CD4-positive, alpha-beta T cell treated with Interleukin-15 for 4 hours (primary cell): ENCODE data around the gene DSE.

ENCODE experiments used
- DNase-seq: peaks from one replicate; pipeline ENCODE4 v3.0.0-alpha.2; 2020; ENCODE audit warnings: low spot score

The DSE gene

GRCh38 chr6:116387374-116387773 is 16.6 kb downstream of the DSE start:
- no peak for DNase-seq

GRCh38 chr6:116388924-116389323 is 18.2 kb downstream of the DSE start:
- DNase-seq, result no peak

GRCh38 chr6:116389357-116389756 is 18.6 kb downstream of the DSE start:
- DNase-seq, result no peak

- no peak for DNase-seq
Observed at GRCh38 chr6:116390581-116390980, 19.8 kb downstream of the DSE start.

GRCh38 chr6:116392132-116393013 is 21.6 kb downstream of the DSE start:
- DNase-seq, result peak; percentile 41

- no peak for DNase-seq
Observed at GRCh38 chr6:116393430-116393829, 22.7 kb downstream of the DSE start.

DNA sequence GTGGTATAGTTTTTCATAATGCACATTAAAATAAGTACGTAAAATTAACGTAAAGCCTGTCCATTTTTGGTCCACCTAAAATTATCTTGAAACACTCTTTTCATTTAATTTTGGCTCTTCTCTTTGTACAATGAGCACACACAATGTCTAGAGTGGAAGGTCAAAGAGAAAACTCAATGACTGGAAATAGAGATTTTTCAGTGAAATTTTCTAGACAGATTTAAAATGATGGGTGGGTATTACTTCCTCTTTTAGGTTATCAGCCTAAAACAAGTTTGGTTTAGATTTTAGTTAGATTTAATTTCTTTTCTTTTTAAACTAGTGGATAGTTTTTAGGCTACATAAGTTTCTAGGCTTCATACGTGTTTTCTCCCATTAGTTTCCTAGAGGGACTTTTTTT is 24.9 kb downstream of the DSE start:
- DNase-seq, result no peak

- DNase-seq, result no peak
Observed at GRCh38 chr6:116396441-116396840, 25.7 kb downstream of the DSE start.

- no peak for DNase-seq
Observed at GRCh38 chr6:116397914-116398313, 27.2 kb downstream of the DSE start.

- no peak for DNase-seq
Observed at GRCh38 chr6:116398316-116399010, 27.7 kb downstream of the DSE start.

DNA sequence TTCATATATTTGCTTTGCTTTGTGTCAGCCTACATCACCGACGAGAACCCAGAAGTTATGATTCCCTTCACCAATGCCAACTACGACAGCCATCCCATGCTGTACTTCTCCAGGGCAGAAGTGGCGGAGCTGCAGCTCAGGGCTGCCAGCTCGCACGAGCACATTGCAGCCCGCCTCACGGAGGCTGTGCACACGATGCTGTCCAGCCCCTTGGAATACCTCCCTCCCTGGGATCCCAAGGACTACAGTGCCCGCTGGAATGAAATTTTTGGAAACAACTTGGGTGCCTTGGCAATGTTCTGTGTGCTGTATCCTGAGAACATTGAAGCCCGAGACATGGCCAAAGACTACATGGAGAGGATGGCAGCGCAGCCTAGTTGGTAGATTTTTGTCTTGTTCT is 28.5 kb downstream of the DSE start:
- no peak for DNase-seq

- DNase-seq, result no peak
Observed at GRCh38 chr6:116400328-116400727, 29.6 kb downstream of the DSE start.

DNA sequence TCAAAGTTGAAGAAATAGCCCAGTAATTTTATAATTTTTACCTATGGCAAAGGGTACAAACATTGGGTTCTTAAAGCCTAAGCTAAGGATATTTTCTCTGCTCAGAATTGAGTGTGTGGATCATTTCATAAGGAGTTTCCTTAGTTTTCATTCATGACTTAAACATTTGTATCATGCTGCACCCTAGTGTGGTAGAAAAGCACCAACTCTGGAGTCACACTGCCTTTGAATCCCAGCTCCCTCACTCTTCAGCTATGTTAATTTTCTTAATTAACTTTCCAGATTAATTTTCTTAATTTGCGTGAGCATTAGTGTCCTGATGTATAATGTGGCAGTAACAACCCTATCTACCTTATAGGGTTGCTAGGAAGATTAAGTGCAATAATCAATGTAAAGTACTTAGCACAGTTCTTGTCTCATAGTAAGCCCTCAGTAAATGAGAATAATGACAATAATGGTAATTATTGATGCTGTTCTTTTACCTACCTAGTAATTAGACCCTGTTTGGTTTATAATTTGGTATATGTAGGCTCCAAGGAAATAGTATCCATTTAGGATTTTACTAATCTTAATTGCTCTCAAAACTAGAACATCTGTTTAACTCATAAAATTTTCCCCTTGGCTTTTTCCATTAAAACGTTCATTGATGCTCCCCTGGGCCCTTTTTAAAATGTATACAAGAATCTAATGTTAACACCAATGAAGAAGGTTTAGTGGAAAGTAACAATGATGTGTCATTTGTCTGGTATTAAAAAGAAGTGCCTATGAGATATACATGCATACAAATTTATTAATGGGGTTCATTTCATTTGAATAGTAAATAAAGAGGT is 31.6 kb downstream of the DSE start:
- no peak for DNase-seq

GRCh38 chr6:116403205-116403604 is 32.5 kb downstream of the DSE start:
- no peak for DNase-seq

DNA sequence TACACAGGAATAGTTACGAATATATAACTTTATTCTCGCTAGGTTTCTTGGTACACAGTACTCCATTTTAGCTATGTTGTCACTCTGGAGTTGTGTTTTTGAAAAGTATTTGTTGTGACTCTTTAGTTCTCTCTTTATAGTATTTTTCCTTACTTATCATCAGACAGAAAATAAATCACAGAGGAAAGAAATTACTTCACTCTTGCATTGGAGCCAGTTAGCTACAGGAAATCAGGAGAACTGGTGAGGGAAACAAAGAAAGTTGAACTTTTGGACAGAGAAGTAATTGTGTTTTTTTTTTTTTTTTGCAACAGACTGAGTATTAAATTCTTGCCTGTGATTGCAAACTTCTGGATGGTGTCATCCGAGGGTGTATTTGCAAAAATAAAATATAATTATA is 33.9 kb downstream of the DSE start:
- DNase-seq, result no peak

- no peak for DNase-seq
Observed at GRCh38 chr6:116405138-116405537, 34.4 kb downstream of the DSE start.

DNA sequence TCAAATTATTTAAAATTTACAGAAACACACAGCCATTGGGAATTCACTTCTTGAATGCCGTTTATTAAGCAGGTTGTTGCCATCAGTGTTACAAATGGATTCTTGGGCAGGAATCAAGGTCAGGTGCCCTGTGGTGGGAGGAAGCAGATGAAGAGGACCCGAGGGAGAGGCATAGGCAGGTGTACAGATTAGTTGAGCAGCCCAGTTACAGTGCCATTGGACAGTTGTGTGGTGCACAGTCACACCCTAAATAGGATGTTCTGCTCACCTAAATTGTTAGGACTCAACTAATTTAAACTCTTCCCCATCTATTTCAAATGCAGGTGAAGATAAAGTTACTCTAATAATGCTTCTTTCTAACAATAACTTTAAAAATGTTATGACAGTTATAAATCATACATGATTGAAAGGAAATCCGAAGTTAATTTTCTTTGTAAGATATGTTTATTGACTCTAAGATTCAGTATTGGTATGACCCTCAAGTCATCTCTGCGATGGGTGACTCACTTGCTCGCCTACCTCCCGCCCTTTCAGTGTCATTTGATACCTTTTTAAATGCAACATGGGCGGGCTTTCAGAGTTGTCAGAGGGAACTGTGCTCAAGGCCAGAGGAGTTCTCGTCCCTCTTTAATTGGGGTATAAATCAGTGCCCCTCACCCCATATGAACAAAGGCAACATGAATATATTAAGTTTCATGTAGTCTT is 35.1 kb downstream of the DSE start:
- no peak for DNase-seq

DNA sequence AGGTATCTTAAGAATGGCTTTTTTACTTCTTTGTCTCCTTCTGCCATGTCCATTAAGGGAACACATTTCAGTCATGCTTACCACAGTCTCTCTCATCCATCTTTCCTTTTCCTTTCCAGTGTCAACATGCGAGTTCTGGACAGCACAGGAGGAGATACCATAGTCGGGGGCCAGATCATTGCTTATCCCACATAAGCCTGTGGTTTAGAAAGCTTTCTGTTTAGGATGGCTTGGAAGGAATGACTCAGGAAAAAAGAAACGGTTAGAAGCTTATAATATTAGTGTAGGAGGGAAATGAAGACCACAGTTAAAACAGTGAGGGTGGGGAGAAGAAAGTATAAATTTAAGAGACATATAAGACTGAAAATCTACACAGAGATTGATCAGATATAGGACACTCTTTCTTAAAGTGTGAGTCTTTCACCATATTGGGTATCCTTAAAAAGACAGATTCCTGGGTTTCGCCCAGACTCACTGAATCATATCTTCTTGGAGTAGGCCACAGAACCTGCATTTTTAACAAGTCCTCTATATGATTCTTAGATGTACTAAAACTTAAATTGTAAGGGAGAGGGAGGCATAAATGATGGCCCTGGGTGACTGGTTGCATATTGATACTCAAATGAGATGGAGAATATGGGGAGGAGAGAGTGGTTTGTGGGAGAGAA is 36.1 kb downstream of the DSE start:
- no peak for DNase-seq

DNA sequence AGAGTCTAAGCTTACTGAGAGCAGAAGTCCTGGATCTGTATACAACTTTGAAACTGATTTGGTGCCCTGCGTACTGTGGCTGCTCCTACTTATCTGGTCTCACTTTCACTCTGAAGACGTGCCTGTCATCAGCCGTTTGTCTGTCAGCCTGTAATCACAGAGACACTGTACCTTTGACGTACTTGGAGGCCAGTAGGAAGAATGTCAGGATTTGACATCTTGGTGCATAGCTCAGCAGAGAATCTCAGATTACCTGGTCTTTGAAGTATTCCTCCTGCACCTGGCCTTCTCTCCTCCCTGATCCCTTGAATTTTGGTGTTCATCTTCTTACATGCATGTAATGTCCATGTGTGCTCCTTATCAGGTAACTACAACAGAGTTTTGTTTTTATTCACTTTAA is 37.7 kb downstream of the DSE start:
- DNase-seq, result no peak

- no peak for DNase-seq
Observed at GRCh38 chr6:116409756-116410155, 39.0 kb downstream of the DSE start.

GRCh38 chr6:116411284-116411623 is 40.5 kb downstream of the DSE start:
- DNase-seq, result no peak

DNA sequence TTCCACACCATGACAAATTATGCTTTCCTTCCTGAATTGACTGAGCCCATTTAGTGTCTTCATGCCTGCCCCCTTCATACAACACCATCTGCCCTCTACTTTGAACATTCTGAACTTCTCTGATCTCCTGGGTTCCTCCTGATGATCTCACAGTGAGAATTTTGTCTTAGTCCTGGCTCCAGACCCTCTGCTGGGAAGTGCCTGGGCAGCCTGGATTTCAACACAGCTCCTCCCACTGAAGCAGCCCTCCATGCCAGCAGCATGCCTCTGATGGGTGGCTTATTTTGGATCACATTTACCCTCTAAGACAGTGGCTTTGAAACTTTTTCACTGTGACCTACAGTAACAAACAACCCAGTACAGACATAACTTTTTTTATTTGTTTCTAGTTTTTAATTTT is 41.5 kb downstream of the DSE start:
- DNase-seq, result no peak
